ENCODE data around the gene PUM2.

- TF ChIP-seq POLR2A (IDR thresholded peaks at IDR 0.05) (no peak), CTCF (IDR thresholded peaks at IDR 0.05) (no peak)
Measured at GRCh38 chr2:20281876-20282275, 68.8 kb downstream of the PUM2 start.

Data from esophagus squamous epithelium (tissue), 4 donors.